K562 (cell line): Measurements from ENCODE around the gene ZNF362. TPM values are rescaled to one million over a fixed set of nuclear protein-coding genes. Genes with fewer than 3 reads are reported as not detected.

Experiments
- ARHGAP35 ChIP-seq: fragments of 450-650 bp; IDR thresholded peaks from 2 replicates; pipeline ENCODE4 v1.6.1; 2018; ENCODE audit not compliant: partially characterized antibody
- CHD4 ChIP-seq: fragments of 200-600 bp; sonication (generic); IDR thresholded peaks from 3 replicates; pipeline ENCODE4 v1.6.1; 2012; ENCODE audit warnings: low read depth, mild to moderate bottlenecking, mixed read lengths, low read length, inconsistent platforms; ENCODE audit not compliant: insufficient read depth, insufficient replicate concordance, poor library complexity, severe bottlenecking
- FIP1L1 ChIP-seq: fragments of 200-400 bp; formaldehyde crosslinking; IDR thresholded peaks from 2 replicates; pipeline ENCODE4 v1.6.1; 2018; ENCODE audit warnings: mild to moderate bottlenecking, low read depth, low read length; ENCODE audit not compliant: poor library complexity, severe bottlenecking
- GATA2 ChIP-seq: sonication (generic); formaldehyde crosslinking; IDR thresholded peaks from 2 replicates; pipeline ENCODE4 v1.4.0; 2020; ENCODE audit warnings: mild to moderate bottlenecking, missing genetic modification reagents
- HDAC8 ChIP-seq: fragments of 450-650 bp; IDR thresholded peaks from 2 replicates; pipeline ENCODE4 v1.6.1; 2016; ENCODE audit warnings: mild to moderate bottlenecking, missing genetic modification characterization, moderate library complexity, missing compliant biosample characterization
- HDGF ChIP-seq: fragments of 450-650 bp; IDR thresholded peaks from 2 replicates; pipeline ENCODE4 v1.6.1; 2016
- HLTF ChIP-seq: fragments of 450-650 bp; IDR thresholded peaks from 2 replicates; pipeline ENCODE4 v1.6.1; 2016
- ILF3 ChIP-seq: fragments of 450-650 bp; IDR thresholded peaks from 2 replicates; pipeline ENCODE4 v1.6.1; 2018; ENCODE audit warnings: antibody characterized with exemption, mild to moderate bottlenecking, moderate library complexity, borderline replicate concordance
- KDM5B ChIP-seq: fragments of 200-600 bp; sonication (generic); IDR thresholded peaks from 2 replicates; pipeline ENCODE4 v1.6.1; 2012; ENCODE audit warnings: low read depth, mild to moderate bottlenecking, moderate library complexity, low read length, control low read depth, inconsistent platforms; ENCODE audit not compliant: insufficient replicate concordance
- MECOM ChIP-seq: fragments of 250-450 bp; sonication (Bioruptor Pico); IDR thresholded peaks from 2 replicates; pipeline ENCODE4 v1.8.0; 2022; ENCODE audit warnings: inconsistent platforms
- RB1 ChIP-seq: fragments of 450-650 bp; IDR thresholded peaks from 2 replicates; pipeline ENCODE4 v1.6.1; 2017; ENCODE audit warnings: low read depth, mild to moderate bottlenecking
- SIN3A ChIP-seq, 2 experiments: fragments of 150-350 bp in 1 of 2; IDR thresholded peaks; 2 replicates each; pipeline ENCODE4 v1.6.1; 2011 to 2016; ENCODE audit warnings: borderline replicate concordance in 2 of 2, low read depth in 2 of 2, low read length in 2 of 2, mild to moderate bottlenecking in 2 of 2, moderate library complexity in 2 of 2; ENCODE audit not compliant: control insufficient read depth in 1 of 2
- ZFP36 ChIP-seq: fragments of 150-350 bp; IDR thresholded peaks from 2 replicates; pipeline ENCODE4 v1.6.1; 2018; ENCODE audit warnings: low read length, low read depth; ENCODE audit not compliant: partially characterized antibody
- ZNF140 ChIP-seq: fragments of 250-450 bp; sonication (Bioruptor Pico); IDR thresholded peaks from 2 replicates; pipeline ENCODE4 v1.8.0; 2021; ENCODE audit warnings: moderate library complexity, mild to moderate bottlenecking, inconsistent platforms
- ZNF324 ChIP-seq: fragments of 250-450 bp; sonication (Bioruptor Pico); IDR thresholded peaks from 2 replicates; pipeline ENCODE4 v1.4.0; 2020; ENCODE audit warnings: mild to moderate bottlenecking
- ZNF551 ChIP-seq: fragments of 250-450 bp; sonication (Bioruptor Pico); IDR thresholded peaks from 2 replicates; pipeline ENCODE4 v1.5.0; 2021; ENCODE audit warnings: mild to moderate bottlenecking, moderate library complexity
- polyA plus RNA-seq, 8 experiments: library from polyadenylated mRNA; depleted of rRNA in 4 of 8; stranded (reverse) in 5 of 8; unstranded in 3 of 8; fragments of >200 nt; fragmentation: Nextera tagmentation in 2 of 8; fragmentation: Illumina TruSeq in 1 of 8; extraction: Ambion mirVana in 2 of 8; extraction: Trizol in 1 of 8; gene quantifications; 2 replicates each; pipeline versions ENCODE4 v1.2.1 to v1.2.3, GENCODE V29; 2011 to 2014; ENCODE audit warnings: inconsistent platforms in 1 of 8, missing spikeins in 1 of 8
- total RNA-seq, 7 experiments: library from RNA; depleted of rRNA in 6 of 7; stranded (reverse); fragments of >200 nt in 6 of 7; fragmentation: Illumina TruSeq in 2 of 7; extraction: Trizol in 2 of 7; gene quantifications; 2 replicates each; pipeline versions ENCODE4 v1.2.1 to v1.2.3, GENCODE V29; 2011 to 2021; ENCODE audit warnings: low replicate concordance in 1 of 7
- TF ChIP-seq, protein P1 (sequence below): sonication (generic); formaldehyde crosslinking; IDR thresholded peaks from 2 replicates; pipeline ENCODE4 v1.8.0; 2022; ENCODE audit warnings: mild to moderate bottlenecking, missing genetic modification reagents
- TF ChIP-seq, protein P2 (sequence below): sonication (generic); formaldehyde crosslinking; IDR thresholded peaks from 2 replicates; pipeline ENCODE4 v1.5.0; 2020; ENCODE audit warnings: missing genetic modification reagents
- TF ChIP-seq, protein P3 (sequence below), 2 experiments: fragments of 250-450 bp in 1 of 2; fragments of 450-650 bp in 1 of 2; sonication (Bioruptor Pico) in 1 of 2; IDR thresholded peaks; 2 replicates each; pipeline versions ENCODE4 v1.6.1 to v1.8.0; 2016 to 2021; ENCODE audit warnings: mild to moderate bottlenecking in 2 of 2, moderate library complexity in 2 of 2, missing compliant biosample characterization in 1 of 2, missing genetic modification characterization in 1 of 2
- TF ChIP-seq, protein P4 (sequence below): fragments of 450-650 bp; formaldehyde crosslinking; IDR thresholded peaks from 2 replicates; pipeline ENCODE4 v1.4.0; 2022; ENCODE audit warnings: mild to moderate bottlenecking, moderate library complexity
- TF ChIP-seq, protein P5 (sequence below): fragments of 250-450 bp; sonication (Bioruptor Pico); IDR thresholded peaks from 2 replicates; pipeline ENCODE4 v1.5.0; 2022; ENCODE audit warnings: mild to moderate bottlenecking

ZNF362 gene
- total and polyA plus RNA-seq, 9 of the 15 experiments (the other 6 are each of a cell fraction or from before 2014, with no cell fraction given) = 0.01 to 1.1 (median 0.35) TPM; not detected in 1

DNA sequence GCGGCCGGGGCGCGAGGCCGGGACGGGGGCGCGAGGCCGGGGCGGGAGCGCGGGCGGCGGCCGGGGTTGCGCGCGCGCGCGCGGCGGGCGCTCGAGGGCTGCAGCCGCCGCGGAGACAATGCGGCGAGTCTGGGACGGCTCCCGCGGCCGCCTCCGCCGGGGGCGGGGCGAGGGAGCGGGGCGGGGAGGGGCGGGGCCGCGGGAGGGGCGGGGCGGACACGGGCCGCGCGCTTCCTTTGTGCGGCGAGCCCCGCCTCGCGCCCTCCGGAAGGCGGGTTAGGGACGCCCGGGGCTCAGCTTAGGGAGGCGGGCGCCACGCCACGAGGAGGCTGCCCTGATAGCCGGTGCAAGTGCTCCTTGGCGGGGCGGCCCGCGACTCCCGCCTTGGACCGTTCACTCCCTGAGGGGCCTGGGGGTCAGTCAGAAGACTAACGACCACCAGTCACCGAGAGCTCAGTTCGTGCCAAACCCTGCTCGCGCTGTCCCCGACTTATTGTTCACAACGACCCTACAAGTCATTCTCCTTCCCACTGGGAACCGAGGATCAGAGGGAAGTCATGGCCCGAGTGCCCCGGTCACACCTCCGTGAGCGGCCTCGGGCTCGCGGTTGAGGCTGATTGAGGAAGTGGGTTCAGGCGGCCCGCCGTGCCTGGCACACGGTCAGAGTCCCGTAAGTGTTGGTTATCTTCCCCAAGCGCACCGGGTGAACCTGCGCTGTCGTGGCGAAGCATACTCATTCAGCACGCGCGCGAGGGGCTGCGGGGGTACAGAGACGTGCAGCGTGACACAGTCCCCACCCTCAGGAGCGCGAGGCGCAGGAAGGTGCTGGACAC is 93.7 kb downstream of the ZNF362 start (continued):
- TF ChIP-seq, protein P1, sequence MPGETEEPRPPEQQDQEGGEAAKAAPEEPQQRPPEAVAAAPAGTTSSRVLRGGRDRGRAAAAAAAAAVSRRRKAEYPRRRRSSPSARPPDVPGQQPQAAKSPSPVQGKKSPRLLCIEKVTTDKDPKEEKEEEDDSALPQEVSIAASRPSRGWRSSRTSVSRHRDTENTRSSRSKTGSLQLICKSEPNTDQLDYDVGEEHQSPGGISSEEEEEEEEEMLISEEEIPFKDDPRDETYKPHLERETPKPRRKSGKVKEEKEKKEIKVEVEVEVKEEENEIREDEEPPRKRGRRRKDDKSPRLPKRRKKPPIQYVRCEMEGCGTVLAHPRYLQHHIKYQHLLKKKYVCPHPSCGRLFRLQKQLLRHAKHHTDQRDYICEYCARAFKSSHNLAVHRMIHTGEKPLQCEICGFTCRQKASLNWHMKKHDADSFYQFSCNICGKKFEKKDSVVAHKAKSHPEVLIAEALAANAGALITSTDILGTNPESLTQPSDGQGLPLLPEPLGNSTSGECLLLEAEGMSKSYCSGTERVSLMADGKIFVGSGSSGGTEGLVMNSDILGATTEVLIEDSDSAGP (CRISPR knock-in tag) = no peak
- TF ChIP-seq ARHGAP35 = no peak
- TF ChIP-seq HDAC8 (tag) = peak; percentile 90
- no peak for TF ChIP-seq GATA2
- no peak for TF ChIP-seq ZFP36
- TF ChIP-seq MECOM (CRISPR knock-in tag) = no peak
- TF ChIP-seq HLTF = no peak
- TF ChIP-seq FIP1L1 = peak; percentile 39
- TF ChIP-seq SIN3A (IDR thresholded peaks at IDR 0.05; ENCODE audit: borderline replicate concordance in 2 of 2, control insufficient read depth in 1 of 2, low read depth in 2 of 2, low read length in 2 of 2) = peak; percentile 32 to 89; a peak in 1 of 4 replicates
- TF ChIP-seq, protein P2, sequence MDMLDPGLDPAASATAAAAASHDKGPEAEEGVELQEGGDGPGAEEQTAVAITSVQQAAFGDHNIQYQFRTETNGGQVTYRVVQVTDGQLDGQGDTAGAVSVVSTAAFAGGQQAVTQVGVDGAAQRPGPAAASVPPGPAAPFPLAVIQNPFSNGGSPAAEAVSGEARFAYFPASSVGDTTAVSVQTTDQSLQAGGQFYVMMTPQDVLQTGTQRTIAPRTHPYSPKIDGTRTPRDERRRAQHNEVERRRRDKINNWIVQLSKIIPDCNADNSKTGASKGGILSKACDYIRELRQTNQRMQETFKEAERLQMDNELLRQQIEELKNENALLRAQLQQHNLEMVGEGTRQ (CRISPR knock-in tag) = no peak
- TF ChIP-seq, protein P3, sequence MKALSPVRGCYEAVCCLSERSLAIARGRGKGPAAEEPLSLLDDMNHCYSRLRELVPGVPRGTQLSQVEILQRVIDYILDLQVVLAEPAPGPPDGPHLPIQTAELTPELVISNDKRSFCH (CRISPR knock-in tag; IDR thresholded peaks at IDR 0.05) = no peak
- TF ChIP-seq, protein P3 (tag; IDR thresholded peaks at IDR 0.05) = peak; percentile 90
- TF ChIP-seq CHD4 = no peak
- no peak for TF ChIP-seq HDGF
- TF ChIP-seq, protein P4, sequence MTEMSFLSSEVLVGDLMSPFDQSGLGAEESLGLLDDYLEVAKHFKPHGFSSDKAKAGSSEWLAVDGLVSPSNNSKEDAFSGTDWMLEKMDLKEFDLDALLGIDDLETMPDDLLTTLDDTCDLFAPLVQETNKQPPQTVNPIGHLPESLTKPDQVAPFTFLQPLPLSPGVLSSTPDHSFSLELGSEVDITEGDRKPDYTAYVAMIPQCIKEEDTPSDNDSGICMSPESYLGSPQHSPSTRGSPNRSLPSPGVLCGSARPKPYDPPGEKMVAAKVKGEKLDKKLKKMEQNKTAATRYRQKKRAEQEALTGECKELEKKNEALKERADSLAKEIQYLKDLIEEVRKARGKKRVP (CRISPR knock-in tag) = 0 out of 2 replicates have a peak, but pooled peaks have one; percentile 6
- no peak for TF ChIP-seq ZNF551
- TF ChIP-seq RB1 = peak; percentile 63; the same call in 1 of the 2 replicates
- TF ChIP-seq, protein P5, sequence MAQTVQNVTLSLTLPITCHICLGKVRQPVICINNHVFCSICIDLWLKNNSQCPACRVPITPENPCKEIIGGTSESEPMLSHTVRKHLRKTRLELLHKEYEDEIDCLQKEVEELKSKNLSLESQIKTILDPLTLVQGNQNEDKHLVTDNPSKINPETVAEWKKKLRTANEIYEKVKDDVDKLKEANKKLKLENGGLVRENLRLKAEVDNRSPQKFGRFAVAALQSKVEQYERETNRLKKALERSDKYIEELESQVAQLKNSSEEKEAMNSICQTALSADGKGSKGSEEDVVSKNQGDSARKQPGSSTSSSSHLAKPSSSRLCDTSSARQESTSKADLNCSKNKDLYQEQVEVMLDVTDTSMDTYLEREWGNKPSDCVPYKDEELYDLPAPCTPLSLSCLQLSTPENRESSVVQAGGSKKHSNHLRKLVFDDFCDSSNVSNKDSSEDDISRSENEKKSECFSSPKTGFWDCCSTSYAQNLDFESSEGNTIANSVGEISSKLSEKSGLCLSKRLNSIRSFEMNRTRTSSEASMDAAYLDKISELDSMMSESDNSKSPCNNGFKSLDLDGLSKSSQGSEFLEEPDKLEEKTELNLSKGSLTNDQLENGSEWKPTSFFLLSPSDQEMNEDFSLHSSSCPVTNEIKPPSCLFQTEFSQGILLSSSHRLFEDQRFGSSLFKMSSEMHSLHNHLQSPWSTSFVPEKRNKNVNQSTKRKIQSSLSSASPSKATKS (CRISPR knock-in tag) = no peak
- TF ChIP-seq ILF3 = no peak
- no peak for TF ChIP-seq ZNF324
- TF ChIP-seq KDM5B = peak; percentile 93
- no peak for TF ChIP-seq ZNF140
